ENCODE results near the gene GOT1.

DNA sequence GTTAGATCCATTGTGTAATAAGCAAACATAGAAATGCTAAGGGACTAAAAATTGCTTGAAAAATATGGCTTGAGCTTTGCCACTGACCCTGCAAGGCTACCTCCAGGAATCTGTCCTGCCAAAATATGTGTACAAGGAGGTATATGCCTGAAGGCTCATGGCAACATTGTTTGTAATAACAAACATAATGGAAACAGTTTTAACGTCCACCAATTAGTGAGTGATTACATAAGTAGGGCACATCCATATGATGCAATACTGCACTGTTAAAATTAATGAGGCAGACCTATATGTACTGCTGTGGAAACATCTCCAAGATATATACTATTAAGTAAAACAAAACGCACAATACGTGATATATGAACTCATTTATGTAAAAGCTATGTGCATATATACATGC lies 13.1 kb upstream of the GOT1 start:
- TF ChIP-seq TBL1XR1 (IDR thresholded peaks at IDR 0.05; ENCODE audit: low read depth, low read length) (no peak), POLR2AphosphoS5 (IDR thresholded peaks at IDR 0.05; ENCODE audit: low read length) (no peak), SIN3A (IDR thresholded peaks at IDR 0.05; ENCODE audit: low read depth, low read length) (no peak), CEBPB (IDR thresholded peaks at IDR 0.05; ENCODE audit: borderline replicate concordance in 1 of 2, low read depth in 2 of 2, low read length in 2 of 2) (no peak), YY1 (IDR thresholded peaks at IDR 0.05; ENCODE audit: low read depth, low read length) (no peak), ZNF217 (IDR thresholded peaks at IDR 0.05) (no peak), SMC3 (IDR thresholded peaks at IDR 0.05; ENCODE audit: borderline replicate concordance, low read length) (no peak), CREB1 (IDR thresholded peaks at IDR 0.05; ENCODE audit: low read depth) (no peak), MXI1 (IDR thresholded peaks at IDR 0.05; ENCODE audit: low read depth, low read length) (no peak)
- TF ChIP-seq, protein P1, sequence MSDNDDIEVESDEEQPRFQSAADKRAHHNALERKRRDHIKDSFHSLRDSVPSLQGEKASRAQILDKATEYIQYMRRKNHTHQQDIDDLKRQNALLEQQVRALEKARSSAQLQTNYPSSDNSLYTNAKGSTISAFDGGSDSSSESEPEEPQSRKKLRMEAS (IDR thresholded peaks at IDR 0.05; ENCODE audit: low read depth, low read length), result no peak
- TF ChIP-seq, protein P2, sequence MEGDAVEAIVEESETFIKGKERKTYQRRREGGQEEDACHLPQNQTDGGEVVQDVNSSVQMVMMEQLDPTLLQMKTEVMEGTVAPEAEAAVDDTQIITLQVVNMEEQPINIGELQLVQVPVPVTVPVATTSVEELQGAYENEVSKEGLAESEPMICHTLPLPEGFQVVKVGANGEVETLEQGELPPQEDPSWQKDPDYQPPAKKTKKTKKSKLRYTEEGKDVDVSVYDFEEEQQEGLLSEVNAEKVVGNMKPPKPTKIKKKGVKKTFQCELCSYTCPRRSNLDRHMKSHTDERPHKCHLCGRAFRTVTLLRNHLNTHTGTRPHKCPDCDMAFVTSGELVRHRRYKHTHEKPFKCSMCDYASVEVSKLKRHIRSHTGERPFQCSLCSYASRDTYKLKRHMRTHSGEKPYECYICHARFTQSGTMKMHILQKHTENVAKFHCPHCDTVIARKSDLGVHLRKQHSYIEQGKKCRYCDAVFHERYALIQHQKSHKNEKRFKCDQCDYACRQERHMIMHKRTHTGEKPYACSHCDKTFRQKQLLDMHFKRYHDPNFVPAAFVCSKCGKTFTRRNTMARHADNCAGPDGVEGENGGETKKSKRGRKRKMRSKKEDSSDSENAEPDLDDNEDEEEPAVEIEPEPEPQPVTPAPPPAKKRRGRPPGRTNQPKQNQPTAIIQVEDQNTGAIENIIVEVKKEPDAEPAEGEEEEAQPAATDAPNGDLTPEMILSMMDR (IDR thresholded peaks at IDR 0.05 in 2 of 3, conservative IDR thresholded peaks at IDR 0.05 in 1 of 3; ENCODE audit: control insufficient read depth in 2 of 3, extremely low read depth in 1 of 3, insufficient read depth in 1 of 3, low read depth in 3 of 3, low read length in 3 of 3), result no peak
- TF ChIP-seq, protein P3, sequence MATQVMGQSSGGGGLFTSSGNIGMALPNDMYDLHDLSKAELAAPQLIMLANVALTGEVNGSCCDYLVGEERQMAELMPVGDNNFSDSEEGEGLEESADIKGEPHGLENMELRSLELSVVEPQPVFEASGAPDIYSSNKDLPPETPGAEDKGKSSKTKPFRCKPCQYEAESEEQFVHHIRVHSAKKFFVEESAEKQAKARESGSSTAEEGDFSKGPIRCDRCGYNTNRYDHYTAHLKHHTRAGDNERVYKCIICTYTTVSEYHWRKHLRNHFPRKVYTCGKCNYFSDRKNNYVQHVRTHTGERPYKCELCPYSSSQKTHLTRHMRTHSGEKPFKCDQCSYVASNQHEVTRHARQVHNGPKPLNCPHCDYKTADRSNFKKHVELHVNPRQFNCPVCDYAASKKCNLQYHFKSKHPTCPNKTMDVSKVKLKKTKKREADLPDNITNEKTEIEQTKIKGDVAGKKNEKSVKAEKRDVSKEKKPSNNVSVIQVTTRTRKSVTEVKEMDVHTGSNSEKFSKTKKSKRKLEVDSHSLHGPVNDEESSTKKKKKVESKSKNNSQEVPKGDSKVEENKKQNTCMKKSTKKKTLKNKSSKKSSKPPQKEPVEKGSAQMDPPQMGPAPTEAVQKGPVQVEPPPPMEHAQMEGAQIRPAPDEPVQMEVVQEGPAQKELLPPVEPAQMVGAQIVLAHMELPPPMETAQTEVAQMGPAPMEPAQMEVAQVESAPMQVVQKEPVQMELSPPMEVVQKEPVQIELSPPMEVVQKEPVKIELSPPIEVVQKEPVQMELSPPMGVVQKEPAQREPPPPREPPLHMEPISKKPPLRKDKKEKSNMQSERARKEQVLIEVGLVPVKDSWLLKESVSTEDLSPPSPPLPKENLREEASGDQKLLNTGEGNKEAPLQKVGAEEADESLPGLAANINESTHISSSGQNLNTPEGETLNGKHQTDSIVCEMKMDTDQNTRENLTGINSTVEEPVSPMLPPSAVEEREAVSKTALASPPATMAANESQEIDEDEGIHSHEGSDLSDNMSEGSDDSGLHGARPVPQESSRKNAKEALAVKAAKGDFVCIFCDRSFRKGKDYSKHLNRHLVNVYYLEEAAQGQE (IDR thresholded peaks at IDR 0.05; ENCODE audit: low read depth, low read length), result no peak
- TF ChIP-seq, protein P4, sequence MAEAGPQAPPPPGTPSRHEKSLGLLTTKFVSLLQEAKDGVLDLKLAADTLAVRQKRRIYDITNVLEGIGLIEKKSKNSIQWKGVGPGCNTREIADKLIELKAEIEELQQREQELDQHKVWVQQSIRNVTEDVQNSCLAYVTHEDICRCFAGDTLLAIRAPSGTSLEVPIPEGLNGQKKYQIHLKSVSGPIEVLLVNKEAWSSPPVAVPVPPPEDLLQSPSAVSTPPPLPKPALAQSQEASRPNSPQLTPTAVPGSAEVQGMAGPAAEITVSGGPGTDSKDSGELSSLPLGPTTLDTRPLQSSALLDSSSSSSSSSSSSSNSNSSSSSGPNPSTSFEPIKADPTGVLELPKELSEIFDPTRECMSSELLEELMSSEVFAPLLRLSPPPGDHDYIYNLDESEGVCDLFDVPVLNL (IDR thresholded peaks at IDR 0.05; ENCODE audit: low read depth, low read length), result no peak

Data from GM12878 (cell line).